CD4-positive, alpha-beta T cell treated with Interferon gamma for 1 hour (primary cell): ENCODE results near the gene SFMBT1.

Source experiments
- DNase-seq: peaks from one replicate; pipeline ENCODE4 v3.0.0-alpha.2; 2020

The SFMBT1 gene

DNA sequence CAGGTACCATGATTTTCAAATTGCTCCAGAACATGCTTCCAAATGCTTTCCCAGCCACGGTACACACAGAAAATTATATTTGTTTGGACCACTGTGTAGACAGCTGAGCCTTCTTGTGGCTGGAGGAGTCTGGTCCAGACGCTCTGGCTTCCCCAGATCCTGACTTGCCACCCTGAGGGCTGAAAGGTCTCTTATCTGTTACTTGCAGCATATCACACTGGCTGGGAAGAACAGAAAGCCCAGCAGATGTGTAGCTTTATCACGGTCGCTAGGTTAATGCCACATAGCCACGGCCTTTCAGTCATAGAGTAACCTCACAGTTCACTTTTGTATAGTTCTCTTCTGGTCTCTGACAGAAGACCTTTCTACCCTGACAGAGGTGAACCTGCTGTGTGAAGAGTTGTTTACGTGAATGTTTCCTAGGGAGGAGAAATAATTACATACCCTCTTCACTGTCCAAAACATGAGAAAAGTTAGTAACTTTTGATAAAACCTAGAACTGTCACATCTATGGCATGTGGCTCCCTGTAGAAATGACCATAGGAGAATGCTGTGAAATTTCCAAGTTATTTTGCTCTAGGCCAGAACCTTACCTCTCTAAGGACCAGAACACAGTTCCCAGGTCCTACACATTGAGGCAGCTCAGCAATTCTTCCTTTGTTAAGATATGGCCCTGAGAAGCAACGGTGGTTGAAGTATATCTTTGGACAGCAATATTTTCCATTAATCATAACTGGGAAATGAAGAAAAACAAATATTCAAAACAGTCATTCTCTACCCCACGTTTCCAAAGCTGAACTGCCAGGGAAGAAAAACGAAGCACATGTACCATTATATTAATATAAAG lies 132.8 kb downstream of the SFMBT1 start:
- DNase-seq = no peak

DNA sequence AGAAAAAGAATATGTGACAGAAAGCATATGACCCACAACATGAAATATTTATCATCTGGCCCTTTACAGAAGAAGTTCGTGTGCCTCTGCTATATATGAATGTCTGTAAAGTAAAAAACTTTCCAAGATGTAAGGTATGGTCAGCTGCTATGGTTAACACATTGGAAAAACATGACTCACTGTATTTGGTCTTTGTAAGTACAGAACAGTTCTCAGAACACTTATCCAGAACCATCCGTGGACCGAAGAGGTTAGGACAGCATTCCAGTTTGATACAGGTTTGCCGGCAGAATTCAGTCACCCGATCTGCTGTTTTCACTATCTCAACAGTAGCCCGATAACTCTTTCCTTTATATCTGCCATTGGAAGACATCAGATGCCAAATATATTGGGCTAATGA lies 135.1 kb downstream of the SFMBT1 start:
- no peak for DNase-seq

DNA sequence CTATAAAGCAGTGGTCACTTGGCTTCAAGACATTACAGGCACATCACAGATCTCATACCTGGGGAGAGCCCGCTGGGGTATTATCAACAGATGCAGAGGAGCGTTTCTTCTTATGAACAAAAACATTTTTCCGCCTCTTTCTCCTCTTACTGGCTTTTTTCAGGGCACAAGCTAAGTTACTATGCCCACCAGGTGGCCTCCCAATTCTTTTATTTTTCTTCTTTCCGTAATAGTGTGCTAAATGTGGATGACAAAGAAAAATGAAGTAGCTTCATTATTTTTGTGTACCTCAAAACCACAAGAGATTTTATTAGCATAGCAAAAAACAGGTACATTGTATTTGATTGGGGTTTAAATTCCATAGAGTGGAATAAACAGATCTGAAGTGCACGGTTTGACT lies 138.4 kb downstream of the SFMBT1 start:
- DNase-seq = no peak

DNA sequence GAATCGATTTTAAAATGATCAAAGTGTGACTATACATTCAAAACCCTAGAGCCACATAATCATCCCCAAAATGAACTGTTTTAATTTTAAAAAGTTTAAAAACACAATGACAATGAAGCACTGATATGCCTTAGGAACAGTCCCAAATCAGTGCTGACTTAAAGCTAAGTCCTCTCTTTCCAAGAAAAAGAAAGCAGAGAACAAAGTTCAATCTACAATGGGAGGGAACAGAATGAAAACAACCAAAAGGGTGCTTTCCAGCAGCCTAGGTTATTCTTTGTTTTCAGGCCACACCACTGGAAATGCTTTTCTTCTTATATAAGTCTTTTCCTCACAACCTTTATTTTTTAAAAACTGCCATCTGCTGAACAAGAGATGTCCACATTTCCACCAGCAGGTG lies 141.3 kb downstream of the SFMBT1 start:
- no peak for DNase-seq

DNA sequence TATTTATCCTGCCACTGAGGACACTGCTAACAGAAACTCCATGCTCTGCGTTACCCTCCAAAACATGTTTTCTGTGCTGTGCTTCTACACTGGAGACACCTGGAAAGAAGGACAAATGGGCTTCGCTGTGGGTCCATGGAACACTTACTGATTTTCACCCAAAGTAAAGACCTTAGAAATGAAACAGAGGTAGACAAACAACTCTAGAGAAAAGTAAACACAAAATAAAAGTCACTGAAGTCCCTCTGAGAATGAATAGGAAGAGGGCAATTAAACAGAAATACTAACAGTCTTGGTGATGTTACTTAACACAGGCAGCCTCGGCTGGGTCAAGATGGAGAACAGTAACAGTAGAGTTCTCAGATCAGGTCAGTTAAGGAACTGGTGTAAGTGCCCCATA lies 141.9 kb downstream of the SFMBT1 start:
- no peak for DNase-seq

DNA sequence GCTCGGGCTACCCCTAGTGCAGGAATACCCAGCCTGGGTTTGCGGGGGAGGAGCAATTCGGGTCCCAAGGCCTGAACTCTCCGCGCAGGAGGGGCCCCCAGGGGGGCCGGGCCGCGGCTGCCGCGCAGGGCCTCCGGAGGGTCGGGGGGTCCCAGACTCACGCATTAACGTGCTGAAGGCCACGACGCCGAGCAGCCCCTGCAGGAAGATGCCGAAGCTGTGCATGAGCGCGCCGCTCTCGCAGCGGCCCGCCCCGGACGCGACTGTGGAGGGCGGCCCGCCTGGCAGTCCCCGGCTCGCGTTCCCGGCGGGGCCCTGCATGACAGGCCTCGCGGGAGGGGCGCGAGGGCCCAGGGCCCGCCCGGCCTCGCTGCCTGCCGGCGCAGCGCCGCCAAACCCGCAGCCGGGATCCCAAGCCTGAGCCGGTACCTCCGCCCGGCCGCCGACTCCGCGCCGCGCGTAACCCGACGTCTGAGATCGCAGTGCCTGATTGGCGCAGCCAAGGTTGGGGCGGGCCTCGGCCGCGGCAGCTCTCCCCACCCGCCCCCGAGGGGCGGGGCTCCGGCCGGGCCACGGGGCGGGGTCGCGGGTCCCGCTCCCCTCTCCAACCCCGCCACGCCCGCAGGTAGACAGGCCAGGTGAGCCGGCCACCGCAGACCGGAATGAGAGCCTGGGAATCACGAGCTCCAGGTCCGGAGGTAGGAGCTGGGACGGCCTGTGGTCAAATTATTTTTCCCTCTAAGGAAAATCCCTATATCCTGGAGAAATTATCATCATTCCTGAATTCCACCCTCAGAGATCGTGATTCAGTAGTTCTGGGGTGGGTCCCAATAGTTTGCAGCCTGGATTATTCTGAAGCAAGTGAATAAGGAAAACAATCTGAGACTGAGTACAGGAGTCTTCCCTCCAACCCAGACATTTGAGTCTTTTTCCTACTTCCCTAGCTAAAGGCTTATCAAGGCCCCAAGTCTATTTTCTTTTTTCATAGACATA lies 148.4 kb downstream of the SFMBT1 start, which contains the start of gene STIMATE:
STIMATE (minus strand) TSS at position 419 of the 993 bp plus-strand sequence; CDS start at position 321, 98 bp downstream.
- DNase-seq = peak; percentile 86

DNA sequence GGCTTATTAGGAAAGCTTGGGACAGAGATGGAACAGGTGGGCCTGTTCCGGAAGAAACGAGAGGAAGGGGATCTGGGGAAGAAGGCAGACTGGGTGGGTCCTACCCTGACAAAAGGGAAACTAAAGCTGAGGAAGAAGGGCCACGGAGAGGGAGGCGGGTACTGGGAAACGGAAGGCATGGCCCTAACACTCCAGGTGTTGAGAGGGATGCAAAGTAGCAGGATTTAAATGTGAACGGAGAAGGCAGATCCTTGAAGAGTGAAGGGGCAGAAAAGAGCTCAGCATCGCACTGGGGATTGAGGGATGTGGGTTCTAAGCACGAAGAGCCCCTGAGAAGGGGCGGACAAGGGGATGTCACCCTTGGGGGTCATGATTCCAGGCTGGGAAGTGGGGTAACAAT lies 149.3 kb downstream of the SFMBT1 start:
- no peak for DNase-seq

DNA sequence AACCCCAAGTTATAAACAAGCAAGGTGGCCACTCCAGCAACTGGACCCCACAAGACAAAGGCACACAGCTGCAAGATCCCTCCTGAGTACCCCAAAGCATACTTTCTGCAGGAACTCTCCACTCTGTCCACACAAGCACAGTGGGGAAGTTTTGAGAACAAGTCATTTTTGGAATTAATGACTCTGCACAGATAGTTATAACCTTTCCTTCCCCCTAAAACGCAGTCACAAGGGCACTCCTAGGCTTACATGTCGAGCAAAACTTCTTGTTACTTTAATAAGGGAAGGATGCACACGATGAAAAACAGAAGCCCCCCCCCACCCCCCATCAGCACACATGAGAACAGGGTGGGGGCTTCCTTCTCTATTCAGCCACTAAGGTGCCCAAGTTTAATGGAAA lies 149.7 kb downstream of the SFMBT1 start:
- DNase-seq = no peak

DNA sequence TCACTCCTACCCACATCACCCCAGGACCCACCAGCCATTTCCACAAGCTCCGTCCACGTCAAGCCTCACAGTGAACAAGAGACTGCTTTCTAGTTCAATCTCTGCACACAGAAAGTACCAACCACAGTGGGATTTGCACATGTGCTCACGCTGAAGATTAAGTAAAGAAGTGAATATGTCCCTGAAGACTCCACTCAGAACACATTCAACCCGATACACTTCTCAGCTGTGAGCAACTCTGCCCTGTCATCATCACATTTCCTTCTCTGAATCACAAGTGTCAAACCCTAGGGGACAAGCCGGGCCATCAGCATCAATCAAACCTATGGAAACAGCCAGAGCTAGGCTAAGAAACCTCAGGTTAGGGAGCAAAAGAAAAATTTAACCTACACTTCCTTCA lies 150.5 kb downstream of the SFMBT1 start:
- DNase-seq = no peak

DNA sequence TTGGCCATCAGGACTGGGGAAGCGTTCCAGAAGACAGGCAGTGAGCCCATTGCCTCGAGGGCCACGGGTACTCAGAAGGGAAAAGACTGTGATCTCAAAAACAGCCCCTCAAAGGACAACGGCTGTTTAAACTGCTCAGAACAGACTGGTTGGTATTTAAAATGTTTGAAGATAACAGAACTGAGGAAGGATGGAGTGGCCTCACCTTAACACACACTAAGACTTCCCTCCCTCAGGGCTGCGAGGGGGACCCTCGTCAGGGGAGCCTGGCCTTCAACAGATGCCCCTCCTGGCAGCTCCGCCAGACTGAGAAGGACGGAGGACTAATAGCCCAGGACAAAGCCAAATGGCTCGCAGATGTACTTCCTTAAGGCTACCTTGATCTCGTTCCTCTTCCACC lies 151.1 kb downstream of the SFMBT1 start:
- no peak for DNase-seq

DNA sequence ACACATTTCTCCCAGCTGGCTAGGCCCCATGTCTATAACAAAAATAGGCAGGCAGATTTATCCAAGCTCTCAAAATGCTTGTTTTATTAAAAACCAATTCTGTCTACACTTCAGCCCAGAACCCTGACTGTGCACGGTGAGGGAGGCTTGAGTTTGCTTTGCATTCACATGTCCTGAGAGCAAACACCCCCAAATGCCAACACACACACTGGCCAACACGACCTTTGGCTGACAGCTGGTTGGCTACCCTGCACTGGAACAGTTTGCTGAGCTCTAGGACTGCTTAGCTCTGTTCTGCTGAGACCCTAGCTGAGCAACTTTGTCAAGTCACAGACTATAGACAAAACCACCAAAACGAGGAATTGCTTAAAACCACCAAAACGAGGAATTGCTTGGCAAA lies 152.2 kb downstream of the SFMBT1 start:
- DNase-seq = no peak

DNA sequence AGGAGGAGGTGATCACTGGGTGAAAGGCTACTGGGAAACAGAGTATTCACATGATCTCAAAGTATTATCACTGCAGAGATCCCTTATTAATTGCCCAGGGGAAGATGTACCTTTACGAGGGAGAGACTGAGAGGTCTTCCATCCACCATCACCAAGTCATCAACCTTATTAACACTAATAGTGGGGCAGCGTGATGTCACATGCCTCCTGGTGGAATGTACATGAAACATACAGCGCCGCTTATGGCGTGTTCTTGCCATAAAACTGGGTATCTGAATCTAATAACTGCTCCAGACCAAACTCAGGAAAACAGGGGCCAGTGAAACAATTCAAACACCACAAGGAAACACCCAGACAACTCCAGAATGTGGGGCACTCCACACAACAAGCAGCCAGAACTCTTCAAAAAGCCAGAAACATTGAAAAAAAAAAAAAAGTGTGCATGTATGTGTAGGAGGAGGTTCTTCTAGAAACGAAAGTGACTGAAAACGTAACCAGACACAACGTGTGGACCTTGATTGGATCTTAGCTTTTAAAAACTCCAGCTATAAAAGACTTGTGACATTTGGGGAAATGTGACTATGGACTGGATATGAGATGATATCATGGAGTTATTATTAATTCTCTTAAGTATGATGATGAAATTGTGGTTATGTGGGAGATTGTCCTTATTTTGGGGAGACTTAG lies 153.1 kb downstream of the SFMBT1 start:
- DNase-seq = no peak

DNA sequence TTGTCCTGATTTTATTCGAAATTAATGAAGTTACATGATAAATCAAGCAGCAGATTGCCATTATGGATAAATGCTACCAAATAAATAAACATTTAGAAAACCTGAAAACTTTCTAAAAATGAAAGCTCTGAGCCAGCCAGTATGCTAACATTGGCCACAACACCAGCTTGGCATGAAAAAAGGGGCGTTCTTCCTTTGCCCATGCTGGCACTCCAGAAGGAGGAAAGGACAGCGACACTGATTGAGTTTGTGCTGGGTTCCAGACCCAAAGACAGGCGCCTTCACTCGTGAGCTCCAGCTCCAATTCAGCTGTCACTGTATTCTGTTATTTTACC lies 153.6 kb downstream of the SFMBT1 start:
- no peak for DNase-seq

DNA sequence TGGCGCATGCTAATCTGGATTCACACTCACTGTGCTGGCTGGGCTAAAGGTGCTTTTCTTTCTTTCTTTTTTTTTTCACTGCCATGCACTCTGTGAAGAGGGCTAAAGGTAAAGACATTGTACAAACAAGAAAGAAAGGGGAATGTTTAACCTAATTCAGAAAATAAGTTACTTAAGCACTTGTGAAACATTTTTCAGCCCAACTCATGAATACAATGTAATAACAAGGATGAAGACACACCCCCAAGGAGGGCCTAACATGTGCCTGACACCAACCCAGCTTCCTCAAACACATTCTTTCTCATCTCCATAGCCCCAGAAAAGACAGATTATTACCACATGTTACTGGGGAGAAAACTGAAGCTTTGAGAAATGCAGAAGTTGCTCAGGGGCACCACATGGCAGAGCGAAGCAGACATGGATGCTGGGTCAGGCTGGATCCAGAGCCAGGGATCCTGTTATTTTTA lies 154.2 kb downstream of the SFMBT1 start:
- DNase-seq = peak; percentile 30

DNA sequence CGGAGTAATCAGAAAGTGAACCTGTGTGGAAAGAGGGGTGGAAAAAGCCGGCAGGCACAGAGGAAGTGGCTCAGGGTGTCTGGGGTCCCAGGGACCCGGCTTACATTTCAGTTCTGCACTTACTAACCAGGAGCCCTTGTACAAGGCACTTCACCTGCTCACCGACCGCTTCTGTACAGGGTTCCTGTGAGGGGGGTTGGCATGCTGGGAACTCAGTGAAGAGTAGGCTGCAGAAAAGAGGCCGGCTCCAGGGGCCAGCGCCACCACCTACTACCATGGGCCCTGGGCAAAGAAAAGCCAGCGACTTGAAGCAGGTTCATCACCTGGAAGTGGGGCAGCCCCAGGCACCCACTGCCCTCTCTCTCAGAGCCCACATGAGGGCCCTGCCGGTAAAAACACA lies 154.7 kb downstream of the SFMBT1 start:
- DNase-seq = no peak

DNA sequence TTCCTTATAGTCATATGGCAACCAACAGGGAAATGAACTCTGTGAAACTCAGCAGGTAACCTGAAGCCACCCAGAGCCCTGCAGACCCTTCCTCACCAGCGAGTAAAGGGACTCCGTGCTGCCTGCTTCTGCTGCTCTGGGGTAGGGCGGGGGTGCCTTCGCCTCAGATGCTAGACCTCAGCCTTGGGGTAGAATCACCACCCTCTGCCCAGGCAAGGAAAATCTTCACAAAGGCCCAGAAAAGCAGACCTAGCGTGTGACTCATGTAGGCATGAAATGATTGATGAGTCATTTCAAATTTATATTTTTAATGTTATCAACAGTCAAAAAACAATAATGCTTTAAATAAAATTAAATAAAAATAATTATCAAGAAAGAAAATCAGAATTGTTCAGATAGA lies 155.1 kb downstream of the SFMBT1 start:
- no peak for DNase-seq

DNA sequence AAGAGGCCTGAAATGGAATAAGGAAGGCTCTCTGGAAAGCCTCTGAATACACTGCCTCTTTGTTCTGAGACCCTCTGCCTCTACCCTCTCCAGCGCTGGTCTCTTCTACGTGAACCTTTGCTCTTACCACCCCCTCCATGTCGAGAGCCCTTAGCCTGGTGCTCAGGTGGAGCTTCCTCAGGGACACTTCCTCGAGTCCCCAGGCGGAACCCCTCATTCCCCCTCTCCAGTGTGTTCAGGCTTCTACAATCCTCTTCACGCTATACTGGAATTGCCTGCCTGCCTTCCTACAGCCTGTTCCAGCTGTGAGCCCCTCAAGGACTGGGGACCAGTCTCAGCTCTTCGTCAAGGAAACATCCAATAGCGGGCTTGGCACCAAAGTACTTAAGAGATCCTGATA lies 156.0 kb downstream of the SFMBT1 start:
- DNase-seq = no peak

DNA sequence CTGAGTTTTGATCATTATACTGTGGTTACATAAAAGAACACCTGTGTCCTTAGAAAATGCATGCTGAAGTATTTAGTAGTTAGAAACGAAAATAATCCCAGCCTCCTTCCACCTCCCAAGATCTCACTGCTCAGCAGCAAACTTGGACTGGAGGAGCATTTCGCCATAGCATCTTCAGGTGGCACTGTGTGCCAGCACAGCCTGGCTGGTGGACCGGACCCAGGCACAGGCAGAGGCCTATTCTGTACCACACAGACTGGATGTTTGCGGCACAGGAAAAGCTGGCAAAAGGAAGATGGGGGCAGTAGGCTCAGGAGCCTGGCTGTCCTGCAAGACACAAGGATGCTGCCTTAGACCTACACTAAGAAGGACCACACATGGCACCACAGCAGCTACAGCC lies 158.7 kb downstream of the SFMBT1 start:
- no peak for DNase-seq

DNA sequence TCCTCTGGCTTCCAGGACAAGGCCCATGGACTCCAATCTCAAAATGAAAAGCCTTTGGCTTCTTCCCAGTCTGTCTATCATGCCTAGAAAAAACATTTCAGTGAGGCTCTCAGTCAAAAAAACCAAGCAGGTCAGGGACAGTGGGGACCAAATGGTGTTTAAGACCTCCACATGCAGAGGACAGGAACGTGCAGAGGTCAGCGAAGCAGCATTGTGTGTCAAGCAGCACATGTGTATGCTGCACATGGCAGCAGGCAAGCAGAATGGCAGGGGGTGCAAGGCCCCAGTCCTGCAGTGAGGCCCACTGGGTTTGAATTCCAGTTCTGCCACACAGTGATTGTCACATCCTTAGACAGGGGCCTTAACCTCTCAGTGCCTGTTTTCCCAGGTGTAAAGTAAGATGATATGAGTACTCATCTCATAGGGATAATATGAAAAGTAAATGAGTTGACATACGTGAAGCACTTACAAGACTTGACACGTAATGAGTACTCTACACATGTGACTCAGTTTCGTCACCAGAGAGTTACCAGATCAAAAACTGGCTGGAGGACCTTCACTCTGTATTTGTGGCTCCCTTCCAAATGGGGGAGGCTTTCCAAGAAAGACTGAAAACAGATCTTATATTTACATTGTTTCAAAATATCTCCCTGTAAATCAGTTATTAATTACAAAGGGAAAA lies 159.7 kb downstream of the SFMBT1 start:
- DNase-seq = no peak

DNA sequence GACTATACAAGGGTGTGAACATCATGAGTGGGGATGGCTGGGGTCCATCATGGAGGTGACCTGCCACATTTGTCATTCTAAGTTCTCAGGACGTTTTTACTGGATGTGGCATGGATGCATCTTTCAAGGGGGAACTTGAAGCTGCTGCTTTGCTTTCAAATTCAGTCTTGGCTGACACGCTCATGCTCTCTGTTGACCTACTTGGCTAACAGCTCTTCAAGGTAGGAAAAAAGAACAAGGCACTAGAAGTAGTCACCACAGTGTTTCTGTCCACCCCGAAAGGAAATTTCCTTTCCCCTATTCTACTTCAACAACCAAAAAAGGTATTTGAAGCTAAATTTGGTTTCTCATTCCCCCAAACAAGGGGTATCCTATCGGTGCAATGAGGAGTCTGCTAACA lies 163.5 kb downstream of the SFMBT1 start:
- DNase-seq = no peak

DNA sequence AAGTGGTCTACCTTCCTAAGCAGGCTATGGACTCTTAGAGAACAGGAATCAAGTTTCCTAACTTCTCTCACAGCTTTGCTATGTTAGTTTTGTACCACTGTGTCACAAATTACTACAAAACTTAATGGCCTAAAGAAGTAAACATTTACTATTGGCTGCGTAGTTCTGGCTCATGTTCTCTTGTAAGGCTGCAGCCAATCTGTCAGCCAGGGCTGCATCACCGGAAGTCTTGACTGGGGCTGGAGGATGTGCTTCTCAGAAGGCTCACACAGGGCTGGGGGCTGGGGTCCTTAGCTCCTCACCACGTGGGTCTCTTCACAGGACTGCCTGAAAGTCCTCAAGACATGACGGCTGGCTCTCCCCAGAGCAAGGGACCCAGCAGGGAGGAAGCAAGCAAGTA lies 164.0 kb downstream of the SFMBT1 start:
- no peak for DNase-seq

DNA sequence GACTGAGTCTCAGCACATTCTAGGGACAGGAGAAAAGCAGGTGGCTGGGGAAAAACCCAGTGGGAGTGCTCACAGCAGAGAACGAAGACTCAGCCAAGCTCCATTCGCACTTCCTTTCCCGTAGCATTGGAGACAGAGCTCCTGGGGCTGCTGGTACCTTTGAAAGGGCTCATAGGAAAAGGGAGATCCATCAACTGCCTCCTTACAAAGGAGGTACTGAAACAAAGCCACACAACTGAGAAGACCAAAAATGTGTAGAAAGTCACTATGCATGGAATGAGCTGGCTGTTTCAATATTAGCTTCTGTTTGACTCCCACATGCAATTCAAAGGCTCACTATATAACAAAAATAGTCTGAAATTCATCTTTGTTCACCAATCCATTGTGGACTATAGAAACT lies 165.4 kb downstream of the SFMBT1 start:
- no peak for DNase-seq

DNA sequence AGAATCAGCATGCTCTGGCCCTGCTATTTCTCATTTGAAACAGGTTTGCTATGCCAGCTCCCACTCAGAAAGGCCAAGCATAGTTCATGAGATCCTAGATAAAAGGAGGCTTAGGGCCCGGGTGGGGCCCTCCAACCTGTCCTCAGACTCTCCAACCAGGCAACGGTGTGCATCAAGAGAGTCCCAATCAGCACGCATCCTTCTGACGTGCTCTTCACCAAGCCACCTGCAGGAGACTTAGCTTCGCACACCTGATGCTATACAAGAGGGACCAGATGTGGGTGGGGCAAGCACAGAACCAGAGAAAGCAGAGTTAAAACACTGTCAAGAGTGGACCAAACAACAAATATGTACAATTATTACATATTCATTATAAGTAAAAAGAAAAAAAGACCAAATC lies 165.8 kb downstream of the SFMBT1 start:
- DNase-seq = no peak
